TTC549 (cell line): ENCODE data around the gene UQCRH.

ENCODE experiments used
- FAIRE-seq: peaks from 2 replicates; lab custom pipeline; 2012; peaks lifted over from hg19 to GRCh38; lab: Jason Lieb, UNC

UQCRH gene

DNA sequence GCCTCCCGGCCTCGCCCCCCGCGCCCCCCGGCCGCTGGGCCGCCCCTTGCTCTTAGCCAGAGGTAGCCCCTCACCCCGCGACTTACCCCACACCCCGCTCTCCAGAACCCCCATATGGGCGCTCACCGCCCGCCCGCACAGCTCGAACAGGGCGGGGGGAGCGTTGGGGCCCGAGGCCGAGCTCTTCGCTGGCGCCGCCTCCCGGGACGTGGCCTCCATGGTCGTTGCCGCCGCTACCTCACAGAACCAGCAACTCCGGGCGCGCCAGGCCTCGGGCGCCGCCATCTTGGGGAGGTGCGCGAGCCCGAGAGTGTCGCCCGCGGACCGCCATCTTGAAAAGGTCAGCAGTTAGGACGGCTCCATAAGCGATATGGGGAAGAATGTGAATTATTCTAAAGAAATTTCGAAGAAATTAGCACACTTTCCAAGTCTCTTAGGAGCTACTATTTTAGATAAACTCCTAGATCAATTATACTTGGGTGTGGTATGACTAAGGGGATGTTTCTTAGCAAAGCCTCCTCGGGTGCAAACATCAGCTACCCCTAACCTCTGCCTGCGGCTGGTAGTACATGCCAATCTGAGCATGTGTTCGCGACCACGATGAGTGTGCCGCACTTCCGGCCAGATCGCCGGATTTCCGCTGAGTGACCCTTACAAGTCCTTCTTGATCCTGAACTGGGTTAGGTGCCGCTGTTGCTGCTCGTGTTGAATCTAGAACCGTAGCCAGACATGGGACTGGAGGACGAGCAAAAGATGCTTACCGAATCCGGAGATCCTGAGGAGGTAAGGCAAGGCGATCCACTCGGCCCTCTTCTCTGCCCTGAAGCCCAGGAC, at the start of gene UQCRH, which contains the start of gene LRRC41:
Gene UQCRH (plus strand): TSS at position 661 of the 834 bp plus-strand sequence. CDS start 69 bp downstream, at position 730.
Gene LRRC41 (minus strand): TSS at position 579 of the 834 bp plus-strand sequence. CDS start 294 bp downstream, at position 285.
- FAIRE-seq, result peak; percentile 29

DNA sequence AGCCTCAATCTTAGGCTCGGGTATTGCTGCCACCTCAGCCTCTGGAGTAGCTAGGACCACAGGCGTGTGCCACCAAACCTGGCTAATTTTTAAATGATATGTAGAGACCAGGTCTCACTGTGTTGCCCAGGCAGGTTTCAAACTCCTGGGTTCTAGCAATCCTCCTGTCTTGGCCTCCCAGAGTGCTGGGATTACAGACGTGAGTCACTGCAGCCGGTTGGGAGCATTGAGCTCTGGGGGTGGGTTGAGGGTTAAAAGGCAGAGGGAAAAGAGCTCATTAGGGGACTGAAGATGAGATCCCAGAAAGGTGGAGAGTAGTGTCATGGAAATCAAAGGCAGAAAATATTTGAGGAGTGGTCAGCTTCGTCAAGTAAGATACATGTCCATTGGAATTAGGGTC, 48.8 kb upstream of the UQCRH start:
- no peak for FAIRE-seq

DNA sequence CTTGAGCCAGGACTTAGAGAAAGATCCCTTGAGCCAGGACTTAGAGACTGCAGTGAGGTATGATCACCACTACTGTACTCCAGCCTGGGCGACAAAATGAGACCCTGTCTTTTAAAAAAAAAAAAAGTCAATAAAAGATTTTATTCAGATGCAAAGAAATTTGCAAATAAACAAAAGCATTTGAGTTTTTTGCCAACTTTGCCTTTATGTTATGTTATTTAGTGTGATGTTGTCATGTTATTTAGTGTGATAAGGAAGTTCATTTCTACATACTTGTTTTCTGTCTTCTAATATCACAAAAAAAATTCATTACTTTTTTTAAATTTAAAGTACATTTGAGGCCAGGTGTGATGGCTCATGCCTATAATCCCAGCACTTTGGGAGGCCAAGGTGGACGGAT, 47.0 kb upstream of the UQCRH start:
- no peak for FAIRE-seq

DNA sequence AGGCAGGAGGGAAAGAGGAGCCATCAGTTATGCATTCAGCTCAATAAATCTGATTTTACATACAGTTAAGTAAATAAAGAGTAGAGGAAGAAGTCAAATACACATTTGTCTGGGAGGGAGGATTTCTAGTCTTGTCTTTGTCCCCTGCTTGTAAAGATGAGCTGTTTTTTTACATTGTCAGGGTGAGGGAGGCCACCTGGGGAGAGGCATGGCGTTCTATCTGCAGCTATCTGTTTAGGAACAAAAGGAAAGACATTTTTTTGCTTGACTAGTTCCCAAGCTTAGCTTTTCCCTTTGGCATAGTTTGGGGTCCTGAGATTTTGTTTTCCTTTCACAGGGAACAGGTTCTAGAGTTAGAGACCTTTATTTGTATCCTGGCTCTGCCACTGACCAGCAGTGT, 41.0 kb upstream of the UQCRH start:
- no peak for FAIRE-seq

DNA sequence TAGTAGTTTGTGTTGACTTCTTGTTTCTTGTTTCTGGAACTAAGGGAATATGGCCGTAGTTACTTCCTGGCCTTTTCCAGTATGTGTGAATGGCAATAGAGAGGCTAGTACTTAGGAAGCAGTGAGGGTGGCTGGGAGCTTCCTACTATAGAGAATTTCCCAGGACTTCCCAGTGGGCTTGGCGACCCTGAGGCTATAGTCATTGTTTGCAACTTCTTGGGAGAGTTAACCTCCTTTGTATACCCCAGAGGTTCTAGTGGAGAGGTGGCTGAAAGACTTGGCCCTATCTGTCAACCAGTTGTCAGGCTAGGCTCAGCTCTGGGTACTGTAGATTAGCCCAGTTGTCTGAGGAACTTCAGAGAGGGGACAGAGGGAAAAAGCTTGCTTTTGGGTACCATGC, 40.4 kb upstream of the UQCRH start:
- FAIRE-seq, result no peak

DNA sequence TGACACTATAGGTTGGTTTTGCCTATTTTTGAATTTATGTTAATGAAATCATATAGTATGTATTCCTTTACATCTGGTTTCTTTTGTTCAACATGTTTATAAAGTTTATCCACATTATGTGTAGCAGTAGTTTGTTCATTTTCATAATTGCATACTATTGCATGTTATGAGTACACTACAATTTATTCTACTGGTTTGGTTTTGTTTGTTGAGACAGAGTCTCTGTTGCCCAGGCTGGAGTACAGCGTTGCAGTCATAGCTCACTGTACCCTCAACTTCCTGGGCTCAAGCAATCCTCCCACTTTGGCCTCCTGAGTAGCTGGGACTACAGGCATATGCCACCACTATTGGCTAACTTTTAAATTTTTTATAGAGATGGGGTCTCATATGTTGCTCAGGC, 34.9 kb upstream of the UQCRH start:
- FAIRE-seq, result no peak

DNA sequence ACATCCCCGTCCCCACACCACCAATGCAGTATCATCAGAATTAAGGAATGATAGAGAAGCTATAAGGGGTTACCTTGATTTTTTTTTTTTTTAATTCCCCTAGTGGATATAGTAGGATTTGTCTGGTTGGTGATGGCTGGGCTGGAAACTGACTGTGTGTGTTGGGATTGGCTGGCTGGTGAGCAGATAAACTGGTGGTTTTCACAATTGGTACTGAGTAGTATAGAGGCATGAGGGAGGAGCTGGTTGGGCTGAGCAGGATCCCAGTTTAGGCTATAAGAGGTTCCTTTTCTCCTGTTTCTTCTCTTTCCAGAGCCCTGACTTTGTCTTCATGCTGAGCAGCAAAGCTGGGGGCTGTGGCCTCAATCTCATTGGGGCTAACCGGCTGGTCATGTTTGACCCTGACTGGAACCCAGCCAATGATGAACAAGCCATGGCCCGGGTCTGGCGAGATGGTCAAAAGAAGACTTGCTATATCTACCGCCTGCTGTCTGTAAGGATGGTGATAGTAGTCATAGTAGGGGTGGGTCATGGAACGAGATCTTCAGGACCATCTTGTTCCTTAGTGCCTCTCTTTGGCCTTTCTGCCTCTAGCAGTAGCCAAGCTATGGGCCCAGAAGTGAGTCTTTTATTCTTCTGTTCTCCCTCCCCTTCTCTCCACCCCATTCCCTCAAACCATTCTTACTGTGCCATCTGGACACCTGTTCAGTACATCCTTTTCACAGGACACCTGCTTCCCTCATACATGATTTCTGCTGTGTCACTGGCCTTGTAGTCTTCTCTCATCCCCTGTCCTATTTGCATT, 29.1 kb upstream of the UQCRH start:
- no peak for FAIRE-seq

DNA sequence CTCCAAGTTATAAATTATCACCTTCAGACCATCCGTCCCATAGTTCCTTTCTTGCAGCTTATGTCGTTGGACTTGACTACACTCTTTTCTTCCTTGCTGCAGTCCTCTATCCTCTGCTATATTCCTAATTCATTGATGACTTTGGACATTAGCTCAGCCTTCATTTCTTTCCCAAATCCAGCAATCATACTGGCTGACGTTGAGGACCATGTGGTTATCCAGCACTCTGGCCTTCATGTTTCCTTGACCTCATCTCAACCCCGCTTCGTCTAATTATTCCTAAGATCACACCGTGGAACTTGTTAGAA, 28.5 kb upstream of the UQCRH start:
- FAIRE-seq, result no peak

DNA sequence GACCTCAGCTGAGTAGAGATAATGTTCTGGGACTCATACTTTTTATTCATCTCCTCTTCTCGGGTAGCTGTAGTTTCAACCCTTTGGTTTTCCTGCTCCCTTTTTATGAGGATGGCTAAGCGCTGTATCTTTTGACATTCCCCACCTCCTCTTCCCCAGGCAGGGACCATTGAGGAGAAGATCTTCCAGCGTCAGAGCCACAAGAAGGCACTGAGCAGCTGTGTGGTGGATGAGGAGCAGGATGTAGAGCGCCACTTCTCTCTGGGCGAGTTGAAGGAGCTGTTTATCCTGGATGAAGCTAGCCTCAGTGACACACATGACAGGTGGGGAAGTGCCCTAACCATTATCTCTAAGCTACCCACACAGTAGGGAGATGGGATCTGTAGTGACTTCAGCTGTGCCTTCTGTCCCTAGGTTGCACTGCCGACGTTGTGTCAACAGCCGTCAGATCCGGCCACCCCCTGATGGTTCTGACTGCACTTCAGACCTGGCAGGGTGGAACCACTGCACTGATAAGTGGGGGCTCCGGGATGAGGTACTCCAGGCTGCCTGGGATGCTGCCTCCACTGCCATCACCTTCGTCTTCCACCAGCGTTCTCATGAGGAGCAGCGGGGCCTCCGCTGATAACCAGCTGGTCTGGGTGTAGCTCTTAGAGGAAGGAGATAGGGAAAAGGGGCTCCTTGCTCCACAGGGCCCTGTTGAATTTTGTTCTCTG, 25.7 kb upstream of the UQCRH start:
- no peak for FAIRE-seq

DNA sequence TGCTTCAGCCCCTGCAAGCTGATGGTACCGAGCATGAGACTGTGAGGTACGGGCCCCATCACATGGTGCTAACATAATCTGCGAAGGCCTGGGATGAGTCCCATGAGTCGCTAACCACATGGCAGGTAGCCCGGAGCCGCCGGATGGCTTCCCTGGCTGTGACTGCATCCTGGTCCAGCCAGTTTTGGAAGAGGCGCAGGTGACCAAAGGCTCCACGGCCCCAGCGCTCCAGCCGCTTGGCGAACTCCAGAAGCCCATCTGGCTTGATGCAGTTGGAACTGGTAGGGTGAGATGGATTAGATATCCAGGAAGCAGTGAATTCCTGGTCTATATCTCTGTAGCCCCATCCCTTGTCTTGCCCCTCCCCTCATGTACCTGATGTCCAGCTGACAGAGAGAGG, 24.7 kb upstream of the UQCRH start:
- FAIRE-seq, result no peak

DNA sequence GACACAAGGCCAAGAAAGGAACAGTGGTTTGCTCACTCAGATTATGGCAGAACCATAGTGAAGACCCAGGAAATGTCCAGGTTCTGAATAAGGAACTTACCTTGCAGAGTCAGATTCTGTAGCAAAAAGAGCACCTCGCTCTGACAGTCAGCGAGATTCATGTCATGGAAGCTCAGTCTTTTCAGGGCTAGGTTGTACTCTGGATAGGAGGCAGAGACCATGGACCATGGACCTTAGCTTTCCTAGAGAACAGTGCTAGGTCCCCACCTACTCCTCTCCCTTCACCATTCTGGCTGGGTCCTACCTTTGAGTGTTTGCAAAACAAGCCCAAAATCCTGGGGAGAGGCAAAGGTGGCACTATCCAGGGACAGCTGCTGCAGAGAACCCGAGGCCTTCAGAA, 23.4 kb upstream of the UQCRH start:
- no peak for FAIRE-seq

DNA sequence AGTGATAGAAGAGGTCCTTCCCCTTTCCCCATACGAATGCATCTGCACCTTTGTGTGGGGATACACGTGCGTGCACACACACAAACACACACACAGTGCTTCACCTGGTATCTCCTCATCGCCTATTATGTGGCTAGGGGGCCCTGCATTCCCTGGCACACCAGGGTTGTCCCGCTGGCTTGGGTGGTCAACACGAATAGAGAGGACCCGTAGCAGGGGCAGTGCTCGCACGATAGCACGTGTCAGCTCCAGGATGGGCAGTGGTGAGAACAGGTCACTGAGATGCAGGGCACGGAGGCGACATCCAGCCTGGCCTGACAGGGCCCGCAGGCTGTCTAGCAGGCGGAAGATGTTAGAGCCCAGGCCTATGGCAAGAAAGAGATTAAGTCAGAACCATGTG, 22.5 kb upstream of the UQCRH start:
- FAIRE-seq, result no peak

DNA sequence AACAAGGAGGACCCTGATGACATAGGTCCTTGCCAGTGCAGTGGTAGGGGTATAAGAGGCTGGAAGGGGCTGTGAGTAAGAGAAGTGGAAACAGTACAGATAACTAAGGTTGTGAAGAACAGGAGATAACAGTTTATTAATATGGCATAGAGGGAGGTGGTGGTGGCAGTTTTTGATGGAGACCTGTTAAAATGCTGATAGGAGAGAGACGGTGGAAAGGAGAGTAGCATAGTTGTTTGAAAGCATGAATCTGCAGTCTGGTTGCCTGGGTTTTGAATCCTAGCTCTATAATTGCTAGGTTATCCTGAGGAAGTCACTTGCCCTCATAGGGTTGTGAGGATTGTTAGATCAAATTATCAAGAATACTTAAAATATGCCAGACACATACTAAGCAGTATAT, 19.4 kb upstream of the UQCRH start:
- FAIRE-seq, result no peak

DNA sequence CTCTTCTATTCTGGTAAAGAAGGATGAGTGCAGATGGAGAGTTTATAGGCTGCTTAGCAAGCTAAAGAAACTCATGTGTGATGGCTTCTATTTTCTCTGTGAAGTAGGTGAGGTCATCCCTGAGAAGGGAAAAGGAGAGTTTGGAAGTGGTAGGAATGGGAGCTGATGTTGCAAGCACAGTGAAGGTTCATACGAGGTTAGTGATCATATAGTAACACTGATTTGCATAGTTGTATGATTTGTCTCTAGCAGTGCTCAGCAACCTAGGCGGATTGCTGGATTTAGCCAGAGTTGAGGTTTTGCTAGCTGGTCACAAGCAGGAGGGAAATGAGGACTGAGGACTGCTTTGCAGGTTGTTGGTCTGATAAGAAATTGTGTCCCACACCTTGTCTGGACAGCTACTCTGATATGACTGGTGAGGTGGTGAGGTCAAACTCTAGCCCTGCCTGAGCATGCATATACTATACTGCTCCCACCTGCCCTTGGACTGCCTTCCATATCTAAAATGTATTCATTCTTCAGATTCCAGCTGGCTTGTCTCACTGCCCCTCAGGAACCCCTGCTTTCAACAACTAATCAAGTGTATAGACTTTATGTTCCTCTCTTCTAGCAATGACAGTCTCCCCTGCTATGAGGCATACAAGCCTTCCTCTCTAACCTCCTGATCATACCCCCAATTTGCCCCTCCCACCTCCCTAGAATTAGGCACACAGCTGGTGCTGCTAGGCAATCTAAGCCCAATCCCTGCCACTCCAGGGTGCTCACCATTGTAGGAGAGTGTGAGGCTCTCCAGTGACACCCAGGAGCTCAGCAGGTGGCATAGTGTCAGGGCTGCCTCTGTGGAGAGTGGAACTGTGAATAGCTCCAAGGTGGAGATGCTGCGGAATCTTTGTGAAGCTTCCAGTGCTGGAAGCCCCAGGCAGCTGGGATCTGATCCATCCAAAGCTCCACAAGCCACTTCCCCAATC, 18.6 kb upstream of the UQCRH start:
- no peak for FAIRE-seq

DNA sequence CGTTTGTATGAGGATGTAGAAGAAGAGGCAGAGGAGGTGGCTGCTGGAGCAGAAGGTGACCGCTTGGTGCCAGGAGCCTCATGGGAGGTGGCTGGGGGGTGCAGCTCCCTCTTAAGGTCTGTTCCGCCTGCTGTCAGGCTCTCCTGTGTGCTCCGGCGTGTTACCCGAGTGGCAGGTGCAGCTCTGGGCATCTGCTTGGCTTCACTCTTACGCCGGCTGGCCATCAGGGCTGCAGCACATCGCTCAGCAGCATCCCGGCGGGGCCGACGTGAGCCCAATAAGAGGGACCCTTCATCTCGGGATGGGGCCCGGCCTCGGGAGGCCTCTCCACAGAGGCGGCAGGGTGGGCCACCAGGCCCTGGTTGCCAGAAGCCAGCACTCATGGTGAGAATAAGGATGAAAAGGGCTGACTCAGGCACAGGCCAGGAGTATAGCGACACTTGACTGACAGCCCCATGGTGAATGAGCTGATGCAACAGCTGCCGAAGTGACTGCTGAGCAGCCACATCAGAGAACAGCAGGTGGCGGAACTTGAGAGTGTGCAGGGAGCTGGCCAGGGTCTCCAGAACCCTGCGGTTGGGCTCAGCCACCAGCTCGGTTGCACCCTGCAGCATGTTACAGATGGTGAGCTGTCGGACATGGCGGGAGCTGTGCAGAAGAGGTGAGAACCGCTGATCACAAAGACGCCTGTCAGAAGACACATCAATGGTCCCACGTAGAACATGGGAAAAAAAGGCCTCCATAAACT, 17.6 kb upstream of the UQCRH start:
- no peak for FAIRE-seq

DNA sequence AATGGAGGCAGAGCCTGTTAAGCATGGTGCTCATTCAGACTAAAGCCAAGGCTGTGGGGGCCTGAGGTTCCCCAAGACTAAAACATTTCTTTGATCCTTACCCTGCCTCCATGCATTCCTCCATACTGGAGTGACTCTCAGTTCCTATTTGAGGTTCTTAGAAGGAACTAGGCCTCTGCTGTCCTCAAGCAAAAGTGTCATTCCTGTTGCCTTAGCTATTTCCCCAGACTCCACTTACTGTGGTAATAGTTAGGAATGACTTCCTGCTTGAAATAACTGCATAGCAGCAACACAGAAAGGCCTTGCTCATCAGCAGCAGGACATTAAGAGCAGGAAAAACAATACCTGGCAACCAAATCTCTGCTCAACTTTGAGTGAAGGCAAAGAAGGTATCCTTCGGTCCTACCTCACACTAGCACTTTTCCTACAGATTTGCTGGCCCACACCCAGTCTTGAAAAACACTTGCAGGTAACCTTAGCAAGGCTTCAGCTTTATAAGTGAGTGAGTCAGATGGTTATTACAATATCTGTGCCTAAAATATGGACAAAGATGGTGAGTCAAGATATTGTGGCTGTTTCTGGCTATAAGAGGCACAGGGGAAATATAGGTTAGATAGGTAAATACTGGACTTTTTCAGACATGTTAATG, 14.9 kb upstream of the UQCRH start:
- FAIRE-seq, result no peak

DNA sequence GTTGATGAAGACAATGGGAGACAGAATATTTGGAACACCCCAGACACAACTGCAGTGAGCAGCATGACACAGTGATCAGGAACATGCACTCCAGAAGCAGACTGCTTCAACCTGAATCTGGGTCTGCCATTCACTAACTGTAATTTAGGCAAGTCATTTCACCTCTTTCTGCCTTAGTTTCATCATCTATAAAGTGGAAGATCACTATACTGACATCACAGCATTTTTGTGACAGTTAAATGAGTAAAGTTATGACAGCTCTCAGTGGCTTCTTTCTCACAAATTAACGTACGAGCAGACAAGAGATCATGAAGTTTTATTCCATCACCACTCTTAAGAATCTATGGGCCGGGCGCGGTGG, 14.4 kb upstream of the UQCRH start:
- no peak for FAIRE-seq

DNA sequence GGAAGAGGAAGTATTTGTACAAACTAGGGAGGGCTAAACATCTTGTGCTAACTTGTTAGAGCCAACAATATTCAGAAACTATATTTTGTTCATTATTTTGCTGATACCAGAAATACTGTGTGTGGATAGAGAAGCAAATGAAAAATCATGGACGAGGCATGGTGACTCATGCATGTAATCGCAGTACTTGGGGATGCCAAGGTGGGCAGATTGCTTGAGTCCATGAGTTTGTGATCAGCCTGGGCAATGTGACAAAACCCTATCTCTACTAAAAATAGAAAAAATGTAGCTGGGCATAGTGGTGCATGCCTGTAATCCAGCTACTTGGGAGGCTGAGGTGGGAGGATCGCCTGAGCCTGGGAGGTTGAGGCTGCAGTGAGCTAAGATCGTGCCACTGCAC, 13.5 kb upstream of the UQCRH start:
- no peak for FAIRE-seq

DNA sequence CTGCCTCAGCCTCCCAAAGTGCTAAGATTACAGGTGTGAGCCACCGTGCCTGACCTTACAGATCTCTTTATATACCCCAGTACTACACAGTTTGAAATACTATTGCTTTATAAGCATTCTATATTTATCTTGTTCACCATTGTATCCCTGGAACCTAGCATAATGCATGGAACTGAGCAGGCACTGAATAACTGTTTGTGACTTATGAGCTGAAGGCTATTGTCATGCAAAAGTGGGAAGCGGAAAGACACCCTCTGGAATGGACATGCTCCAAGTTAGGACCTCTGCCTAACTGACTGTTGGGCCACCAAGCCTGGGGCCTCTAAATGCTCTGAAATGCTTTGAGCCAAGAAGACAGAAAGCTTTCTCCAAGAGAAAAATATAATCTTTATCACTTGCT, 8.2 kb upstream of the UQCRH start:
- FAIRE-seq, result no peak

DNA sequence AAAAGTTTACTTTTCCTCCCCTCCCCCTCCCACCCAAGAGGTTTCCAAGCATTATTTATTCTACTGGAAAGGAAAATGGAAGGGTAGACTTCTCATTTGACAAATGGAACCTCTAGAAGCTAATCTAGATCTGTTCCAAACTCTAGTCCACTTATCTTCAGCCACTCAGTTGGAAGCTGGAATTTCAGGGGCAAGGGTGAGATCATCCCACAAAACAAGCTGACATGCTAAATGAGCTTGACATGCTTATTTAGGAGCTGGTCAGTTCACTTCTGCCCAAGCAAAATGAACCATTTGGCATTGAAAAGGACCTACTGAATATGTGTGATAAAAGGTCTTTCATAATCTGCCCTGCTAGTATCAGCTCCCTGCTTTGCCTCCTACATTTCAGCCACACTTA, 5.1 kb upstream of the UQCRH start:
- no peak for FAIRE-seq
